ENCODE measurements around the gene SLC10A7.

SLC10A7 gene

DNA sequence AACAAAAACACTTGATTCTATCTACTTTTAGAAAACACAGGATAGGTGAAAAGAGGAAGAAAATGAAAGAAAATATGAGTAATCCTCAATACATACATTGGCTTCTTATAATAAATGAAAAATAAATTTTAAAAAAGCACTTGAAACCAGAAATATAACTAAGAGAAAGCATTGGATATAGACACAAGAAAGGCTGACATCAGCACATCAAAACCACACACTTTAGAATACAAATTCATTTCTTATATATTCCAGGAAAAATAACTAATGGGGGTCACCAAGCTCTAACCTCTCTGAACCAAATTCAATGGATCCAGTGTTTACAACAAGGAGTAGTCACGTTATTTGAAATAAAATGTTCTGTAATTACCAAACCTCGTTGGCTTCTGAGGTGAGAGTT, 173.9 kb downstream of the SLC10A7 start:
- TF ChIP-seq ESRRG (CRISPR knock-in tag; IDR thresholded peaks at IDR 0.05) (no peak), ZFP3 (CRISPR knock-in tag; IDR thresholded peaks at IDR 0.05) (no peak), OSR1 (CRISPR knock-in tag; IDR thresholded peaks at IDR 0.05) (no peak), ZNF8 (CRISPR knock-in tag; IDR thresholded peaks at IDR 0.05) (no peak), POU6F1 (CRISPR knock-in tag; IDR thresholded peaks at IDR 0.05; ENCODE audit: borderline replicate concordance, low read depth) (no peak), BACH2 (CRISPR knock-in tag; IDR thresholded peaks at IDR 0.05; ENCODE audit: borderline replicate concordance) (no peak), ZNF70 (CRISPR knock-in tag; IDR thresholded peaks at IDR 0.05) (no peak), PPARA (CRISPR knock-in tag; IDR thresholded peaks at IDR 0.05; ENCODE audit: borderline replicate concordance) (no peak)
- TF ChIP-seq, protein P1, sequence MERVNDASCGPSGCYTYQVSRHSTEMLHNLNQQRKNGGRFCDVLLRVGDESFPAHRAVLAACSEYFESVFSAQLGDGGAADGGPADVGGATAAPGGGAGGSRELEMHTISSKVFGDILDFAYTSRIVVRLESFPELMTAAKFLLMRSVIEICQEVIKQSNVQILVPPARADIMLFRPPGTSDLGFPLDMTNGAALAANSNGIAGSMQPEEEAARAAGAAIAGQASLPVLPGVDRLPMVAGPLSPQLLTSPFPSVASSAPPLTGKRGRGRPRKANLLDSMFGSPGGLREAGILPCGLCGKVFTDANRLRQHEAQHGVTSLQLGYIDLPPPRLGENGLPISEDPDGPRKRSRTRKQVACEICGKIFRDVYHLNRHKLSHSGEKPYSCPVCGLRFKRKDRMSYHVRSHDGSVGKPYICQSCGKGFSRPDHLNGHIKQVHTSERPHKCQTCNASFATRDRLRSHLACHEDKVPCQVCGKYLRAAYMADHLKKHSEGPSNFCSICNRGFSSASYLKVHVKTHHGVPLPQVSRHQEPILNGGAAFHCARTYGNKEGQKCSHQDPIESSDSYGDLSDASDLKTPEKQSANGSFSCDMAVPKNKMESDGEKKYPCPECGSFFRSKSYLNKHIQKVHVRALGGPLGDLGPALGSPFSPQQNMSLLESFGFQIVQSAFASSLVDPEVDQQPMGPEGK (CRISPR knock-in tag; IDR thresholded peaks at IDR 0.05; ENCODE audit: borderline replicate concordance) = no peak
- TF ChIP-seq, protein P2, sequence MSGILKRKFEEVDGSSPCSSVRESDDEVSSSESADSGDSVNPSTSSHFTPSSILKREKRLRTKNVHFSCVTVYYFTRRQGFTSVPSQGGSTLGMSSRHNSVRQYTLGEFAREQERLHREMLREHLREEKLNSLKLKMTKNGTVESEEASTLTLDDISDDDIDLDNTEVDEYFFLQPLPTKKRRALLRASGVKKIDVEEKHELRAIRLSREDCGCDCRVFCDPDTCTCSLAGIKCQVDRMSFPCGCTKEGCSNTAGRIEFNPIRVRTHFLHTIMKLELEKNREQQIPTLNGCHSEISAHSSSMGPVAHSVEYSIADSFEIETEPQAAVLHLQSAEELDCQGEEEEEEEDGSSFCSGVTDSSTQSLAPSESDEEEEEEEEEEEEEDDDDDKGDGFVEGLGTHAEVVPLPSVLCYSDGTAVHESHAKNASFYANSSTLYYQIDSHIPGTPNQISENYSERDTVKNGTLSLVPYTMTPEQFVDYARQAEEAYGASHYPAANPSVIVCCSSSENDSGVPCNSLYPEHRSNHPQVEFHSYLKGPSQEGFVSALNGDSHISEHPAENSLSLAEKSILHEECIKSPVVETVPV (CRISPR knock-in tag; IDR thresholded peaks at IDR 0.05) = no peak
- ATAC-seq = no peak

GRCh38 chr4:146346276-146346675, 175.5 kb downstream of the SLC10A7 start:
- ATAC-seq = no peak
- TF ChIP-seq GLIS3 (CRISPR knock-in tag; IDR thresholded peaks at IDR 0.05) = no peak
- no peak for TF ChIP-seq ZFP3 (CRISPR knock-in tag; IDR thresholded peaks at IDR 0.05)
- no peak for TF ChIP-seq ZNF565 (CRISPR knock-in tag; conservative IDR thresholded peaks at IDR 0.05; ENCODE audit: low read depth)
- TF ChIP-seq ZNF70 (CRISPR knock-in tag; IDR thresholded peaks at IDR 0.05) = no peak
- no peak for TF ChIP-seq SNAI2 (CRISPR knock-in tag; IDR thresholded peaks at IDR 0.05)
- no peak for TF ChIP-seq TCF4 (CRISPR knock-in tag; IDR thresholded peaks at IDR 0.05; ENCODE audit: borderline replicate concordance)
- TF ChIP-seq CSDC2 (CRISPR knock-in tag; IDR thresholded peaks at IDR 0.05) = no peak
- TF ChIP-seq ZC3H10 (CRISPR knock-in tag; IDR thresholded peaks at IDR 0.05) = no peak

- ATAC-seq = no peak
- TF ChIP-seq BACH2 (CRISPR knock-in tag; IDR thresholded peaks at IDR 0.05; ENCODE audit: borderline replicate concordance) = no peak
- TF ChIP-seq POU6F1 (CRISPR knock-in tag; IDR thresholded peaks at IDR 0.05; ENCODE audit: borderline replicate concordance, low read depth) = no peak
Observed at GRCh38 chr4:146343776-146344175, 178.0 kb downstream of the SLC10A7 start.

DNA sequence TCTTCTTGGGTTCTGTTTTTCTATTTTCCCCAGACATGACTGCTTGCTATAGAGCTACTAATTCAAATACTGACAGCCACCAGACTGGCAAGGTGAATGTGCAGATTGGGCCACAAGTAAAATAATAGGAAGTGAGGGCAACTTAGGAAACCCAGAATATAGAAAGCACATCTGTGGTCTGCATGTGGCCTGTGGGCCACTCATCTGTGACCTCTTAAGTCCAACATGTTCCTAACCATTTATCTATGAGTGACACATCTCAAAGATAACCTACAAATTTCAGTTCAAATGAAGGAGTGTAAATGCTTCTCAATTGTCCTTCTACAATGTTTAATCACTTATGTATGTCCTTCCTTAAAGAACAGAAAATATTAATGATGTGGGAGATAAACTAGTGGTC, 178.5 kb downstream of the SLC10A7 start:
- TF ChIP-seq TOX (CRISPR knock-in tag; IDR thresholded peaks at IDR 0.05; ENCODE audit: borderline replicate concordance) (no peak), ZFP3 (CRISPR knock-in tag; IDR thresholded peaks at IDR 0.05) (no peak), ZFP30 (CRISPR knock-in tag; IDR thresholded peaks at IDR 0.05) (no peak), ISL1 (CRISPR knock-in tag; IDR thresholded peaks at IDR 0.05) (no peak), ZC3H10 (CRISPR knock-in tag; IDR thresholded peaks at IDR 0.05) (no peak), ZNF8 (CRISPR knock-in tag; IDR thresholded peaks at IDR 0.05) (no peak), PPARA (CRISPR knock-in tag; IDR thresholded peaks at IDR 0.05; ENCODE audit: borderline replicate concordance) (no peak), ESRRG (CRISPR knock-in tag; IDR thresholded peaks at IDR 0.05) (no peak), CSDC2 (CRISPR knock-in tag; IDR thresholded peaks at IDR 0.05) (no peak), BACH2 (CRISPR knock-in tag; IDR thresholded peaks at IDR 0.05; ENCODE audit: borderline replicate concordance) (no peak), RARB (CRISPR knock-in tag; IDR thresholded peaks at IDR 0.05) (no peak)
- TF ChIP-seq, protein P3, sequence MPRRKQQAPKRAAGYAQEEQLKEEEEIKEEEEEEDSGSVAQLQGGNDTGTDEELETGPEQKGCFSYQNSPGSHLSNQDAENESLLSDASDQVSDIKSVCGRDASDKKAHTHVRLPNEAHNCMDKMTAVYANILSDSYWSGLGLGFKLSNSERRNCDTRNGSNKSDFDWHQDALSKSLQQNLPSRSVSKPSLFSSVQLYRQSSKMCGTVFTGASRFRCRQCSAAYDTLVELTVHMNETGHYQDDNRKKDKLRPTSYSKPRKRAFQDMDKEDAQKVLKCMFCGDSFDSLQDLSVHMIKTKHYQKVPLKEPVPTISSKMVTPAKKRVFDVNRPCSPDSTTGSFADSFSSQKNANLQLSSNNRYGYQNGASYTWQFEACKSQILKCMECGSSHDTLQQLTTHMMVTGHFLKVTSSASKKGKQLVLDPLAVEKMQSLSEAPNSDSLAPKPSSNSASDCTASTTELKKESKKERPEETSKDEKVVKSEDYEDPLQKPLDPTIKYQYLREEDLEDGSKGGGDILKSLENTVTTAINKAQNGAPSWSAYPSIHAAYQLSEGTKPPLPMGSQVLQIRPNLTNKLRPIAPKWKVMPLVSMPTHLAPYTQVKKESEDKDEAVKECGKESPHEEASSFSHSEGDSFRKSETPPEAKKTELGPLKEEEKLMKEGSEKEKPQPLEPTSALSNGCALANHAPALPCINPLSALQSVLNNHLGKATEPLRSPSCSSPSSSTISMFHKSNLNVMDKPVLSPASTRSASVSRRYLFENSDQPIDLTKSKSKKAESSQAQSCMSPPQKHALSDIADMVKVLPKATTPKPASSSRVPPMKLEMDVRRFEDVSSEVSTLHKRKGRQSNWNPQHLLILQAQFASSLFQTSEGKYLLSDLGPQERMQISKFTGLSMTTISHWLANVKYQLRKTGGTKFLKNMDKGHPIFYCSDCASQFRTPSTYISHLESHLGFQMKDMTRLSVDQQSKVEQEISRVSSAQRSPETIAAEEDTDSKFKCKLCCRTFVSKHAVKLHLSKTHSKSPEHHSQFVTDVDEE (CRISPR knock-in tag; IDR thresholded peaks at IDR 0.05) = no peak
- TF ChIP-seq, protein P4, sequence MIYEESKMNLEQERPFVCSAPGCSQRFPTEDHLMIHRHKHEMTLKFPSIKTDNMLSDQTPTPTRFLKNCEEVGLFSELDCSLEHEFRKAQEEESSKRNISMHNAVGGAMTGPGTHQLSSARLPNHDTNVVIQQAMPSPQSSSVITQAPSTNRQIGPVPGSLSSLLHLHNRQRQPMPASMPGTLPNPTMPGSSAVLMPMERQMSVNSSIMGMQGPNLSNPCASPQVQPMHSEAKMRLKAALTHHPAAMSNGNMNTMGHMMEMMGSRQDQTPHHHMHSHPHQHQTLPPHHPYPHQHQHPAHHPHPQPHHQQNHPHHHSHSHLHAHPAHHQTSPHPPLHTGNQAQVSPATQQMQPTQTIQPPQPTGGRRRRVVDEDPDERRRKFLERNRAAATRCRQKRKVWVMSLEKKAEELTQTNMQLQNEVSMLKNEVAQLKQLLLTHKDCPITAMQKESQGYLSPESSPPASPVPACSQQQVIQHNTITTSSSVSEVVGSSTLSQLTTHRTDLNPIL (CRISPR knock-in tag; IDR thresholded peaks at IDR 0.05; ENCODE audit: low read depth) = no peak
- ATAC-seq = no peak
